Spleen (tissue), 7 donors: ENCODE data around the gene NAALADL2.

Experiments used
- CTCF ChIP-seq, 11 experiments: fragments of 200-600 bp in 7 of 11; fragments of 450-650 bp in 4 of 11; sonication (generic) in 4 of 11; IDR thresholded peaks in 8 of 11; conservative IDR thresholded peaks in 3 of 11; 1 replicate in 7 of 11; 2 replicates in 4 of 11; pipeline versions ENCODE4 v1.4.0 to v1.8.0; 2016 to 2021; ENCODE audit warnings: antibody characterized with exemption in 11 of 11, inconsistent platforms in 4 of 11, mild to moderate bottlenecking in 1 of 11
- POLR2A ChIP-seq, 3 donors: fragments of 450-650 bp; IDR thresholded peaks; one replicate each; pipeline ENCODE4 v1.5.1; 2017; ENCODE audit warnings: antibody characterized with exemption in 3 of 3, mild to moderate bottlenecking in 1 of 3
- POLR2AphosphoS5 ChIP-seq, 3 donors: sonication (generic); formaldehyde crosslinking; IDR thresholded peaks; one replicate each; pipeline ENCODE4 v1.5.1; 2017; ENCODE audit warnings: antibody characterized with exemption in 3 of 3
- donor health status: DM: no; HTN: no; CAD: no; lungs with moderate emphysema.
- donor health status: DM: no; HTN: no; CAD: no.
- donor health status: DM: no; HTN: no; CAD: no.

GRCh38 chr3:175640958-175641357 lies 781.8 kb downstream of the NAALADL2 start:
- TF ChIP-seq CTCF (IDR thresholded peaks at IDR 0.05 in 8 of 11, conservative IDR thresholded peaks at IDR 0.05 in 3 of 11) = no peak
- no peak for TF ChIP-seq POLR2A (IDR thresholded peaks at IDR 0.05)
- no peak for TF ChIP-seq POLR2AphosphoS5 (IDR thresholded peaks at IDR 0.05)
